Activated CD8-positive, alpha-beta T cell treated with anti-CD3 and anti-CD28 coated beads, Interleukin-2, amount 10 ng/mL, durations not matched to agents 7 days and 5 days (primary cell): ENCODE data around the gene TMEM164. TPM values are rescaled to one million over a fixed set of nuclear protein-coding genes. Genes with fewer than 3 reads are reported as not detected.

Experiments
- ATAC-seq: fragments of 150-1000 bp; cut with Tn5 transposase; one replicate; pipeline ENCODE4 v1.10.0; 2021; ENCODE audit warnings: moderate library complexity
- CTCF ChIA-PET: fragments of 350-600 bp; sonication (Branson Sonifier 250); formaldehyde crosslinking; loops from one replicate; lab custom pipeline; 2021; ENCODE audit warnings: antibody characterized with exemption; lab: Charles Lee
- POLR2A ChIA-PET: fragments of 350-600 bp; sonication (Branson Sonifier 250); formaldehyde crosslinking; loops from one replicate; lab custom pipeline; 2021; ENCODE audit warnings: antibody characterized with exemption; lab: Charles Lee
- DNase-seq: peaks from one replicate; pipeline ENCODE4 v3.0.0-alpha.2; 2020
- H3K27ac Mint-ChIP-seq: one replicate; pipeline ENCODE4 v1.8.0; 2021; ENCODE audit warnings: mild to moderate bottlenecking, mixed read lengths
- H3K27me3 Mint-ChIP-seq: one replicate; pipeline ENCODE4 v1.8.0; 2021; ENCODE audit warnings: low read depth, mixed read lengths
- H3K36me3 Mint-ChIP-seq: one replicate; pipeline ENCODE4 v1.8.0; 2021; ENCODE audit warnings: low read depth, mixed read lengths
- H3K4me1 Mint-ChIP-seq: one replicate; pipeline ENCODE4 v1.8.0; 2021; ENCODE audit warnings: low read depth, mixed read lengths
- H3K4me3 Mint-ChIP-seq: one replicate; pipeline ENCODE4 v1.8.0; 2021; ENCODE audit warnings: mild to moderate bottlenecking, mixed read lengths
- H3K9me3 Mint-ChIP-seq: one replicate; pipeline ENCODE4 v1.8.0; 2022; ENCODE audit warnings: mixed read lengths; ENCODE audit not compliant: insufficient read depth
- total RNA-seq, 2 experiments: library from RNA; stranded (reverse); gene quantifications; one replicate each; pipeline ENCODE4 v1.2.3, GENCODE V29; 2021

TMEM164 gene
- total RNA-seq, 2 experiments from 2014 or later = 17.5 to 24.1 TPM

- DNase-seq (no peak), ATAC-seq (no peak)
- Mint-ChIP-seq H3K27me3 (no peaks in the 10 kb centered on the region), H3K27ac (no peak overlapping the region), H3K36me3 (no peaks in the 10 kb centered on the region), H3K9me3 (no peaks in the 10 kb centered on the region), H3K4me1 (peaks cover 12% of the 10 kb centered on the region), H3K4me3 (no peak overlapping the region)
- ChIA-PET POLR2A (no interaction called here), CTCF (interaction anchor here (1.1 to 10.5 kb wide), 3 partner anchors 15 to 247 kb away, joined by 3 to 162 read pairs (median 79); no protein-coding TSS in a partner anchor)
These were observed 160.0 kb downstream of the TMEM164 start for GRCh38 chrX:110162867-110163266.

DNA sequence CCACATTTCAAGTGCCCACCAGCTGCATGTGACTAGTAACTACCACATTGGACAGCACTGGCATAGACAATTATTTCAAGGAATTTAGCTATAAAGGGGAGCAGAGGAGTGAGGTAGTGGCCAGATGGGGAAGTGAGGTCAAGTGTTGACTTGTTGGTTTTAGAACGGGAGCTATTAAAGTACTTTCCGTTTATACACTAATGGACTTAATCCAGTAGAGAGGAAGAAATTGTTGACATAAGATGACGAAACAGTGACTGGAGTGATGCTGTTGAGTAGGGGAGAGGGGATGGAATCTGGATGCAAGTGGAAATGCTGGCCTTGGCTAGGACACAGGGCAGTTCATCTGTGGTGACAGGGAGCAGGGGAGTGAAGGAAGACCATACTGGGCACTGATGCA, 160.6 kb downstream of the TMEM164 start:
- H3K4me1 Mint-ChIP-seq = peaks cover 12% of the 10 kb centered on the region
- H3K36me3 Mint-ChIP-seq = no peaks in the 10 kb centered on the region
- H3K9me3 Mint-ChIP-seq = no peaks in the 10 kb centered on the region
- ChIA-PET POLR2A (no interaction called here), CTCF (interaction anchor here (1.1 to 10.5 kb wide), 2 partner anchors 16 to 245 kb away, joined by 3 to 79 read pairs; no protein-coding TSS in a partner anchor)
- H3K27ac Mint-ChIP-seq = no peak overlapping the region
- ATAC-seq (no peak), DNase-seq (no peak)
- H3K27me3 Mint-ChIP-seq = no peaks in the 10 kb centered on the region
- no peak overlapping the region for H3K4me3 Mint-ChIP-seq

- ChIA-PET POLR2A (no interaction called here), CTCF (interaction anchor here (0.6 to 2.1 kb wide), 8 partner anchors 11 to 245 kb away, joined by 3 to 9 read pairs (median 3); no protein-coding TSS in a partner anchor)
- DNase-seq (peak; percentile 47), ATAC-seq (peak; percentile 47)
- H3K27ac Mint-ChIP-seq = no peak overlapping the region
- no peak overlapping the region for H3K4me3 Mint-ChIP-seq
- H3K27me3 Mint-ChIP-seq = no peaks in the 10 kb centered on the region
- no peaks in the 10 kb centered on the region for H3K9me3 Mint-ChIP-seq
- H3K4me1 Mint-ChIP-seq = no peaks in the 10 kb centered on the region
- H3K36me3 Mint-ChIP-seq = no peaks in the 10 kb centered on the region
These were observed 165.1 kb downstream of the TMEM164 start for GRCh38 chrX:110167952-110168451.

DNA sequence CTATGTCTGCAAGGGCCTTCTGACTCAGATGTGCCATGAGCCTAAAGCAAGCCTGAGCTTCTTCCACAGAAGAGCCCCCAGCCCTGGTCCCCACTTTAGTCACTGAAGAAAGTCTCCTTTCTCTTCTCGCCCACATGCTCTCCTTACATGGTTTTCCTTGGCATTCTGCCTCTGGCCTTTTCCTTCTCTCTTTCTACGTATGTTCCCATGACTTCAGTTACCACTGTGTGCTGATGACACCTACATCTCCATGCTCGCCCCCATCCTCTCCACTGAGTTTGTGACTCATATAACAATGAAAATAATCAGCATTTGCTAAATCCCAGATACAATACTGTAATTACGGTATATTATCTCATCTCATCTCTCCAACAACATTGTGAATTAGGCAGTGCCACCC, 165.7 kb downstream of the TMEM164 start:
- POLR2A ChIA-PET = no interaction called here
- Mint-ChIP-seq H3K4me3 (no peak overlapping the region), H3K27me3 (no peaks in the 10 kb centered on the region)

GRCh38 chrX:110170029-110170428, 167.1 kb downstream of the TMEM164 start:
- H3K27ac Mint-ChIP-seq = no peak overlapping the region
- no peaks in the 10 kb centered on the region for H3K9me3 Mint-ChIP-seq
- POLR2A ChIA-PET = no interaction called here
- no peak for DNase-seq
- H3K27me3 Mint-ChIP-seq = no peaks in the 10 kb centered on the region
- H3K4me3 Mint-ChIP-seq = no peak overlapping the region
- ATAC-seq = no peak
- CTCF ChIA-PET = interaction anchor here (1.2 to 2.0 kb wide), 2 partner anchors 9 to 241 kb away, joined by 4 to 5 read pairs; no protein-coding TSS in a partner anchor
- H3K36me3 Mint-ChIP-seq = peaks cover 2% of the 10 kb centered on the region
- no peaks in the 10 kb centered on the region for H3K4me1 Mint-ChIP-seq

More for the DNA sequence above, 165.7 kb downstream of the TMEM164 start:
- DNase-seq (no peak), ATAC-seq (no peak)
- CTCF ChIA-PET = interaction anchor here (0.8 to 2.1 kb wide), 5 partner anchors 11 to 244 kb away, joined by 3 to 9 read pairs (median 4); no protein-coding TSS in a partner anchor
- Mint-ChIP-seq H3K27ac (no peak overlapping the region), H3K36me3 (peaks cover under 1% of the 10 kb centered on the region), H3K9me3 (no peaks in the 10 kb centered on the region), H3K4me1 (no peaks in the 10 kb centered on the region)

GRCh38 chrX:110171442-110171841, 168.5 kb downstream of the TMEM164 start:
- ChIA-PET POLR2A (no interaction called here), CTCF (interaction anchor here (1.6 to 2.0 kb wide), 2 partner anchors 11 to 25 kb away, joined by 5 read pairs; no protein-coding TSS in a partner anchor)
- no peak for ATAC-seq
- DNase-seq = no peak
- Mint-ChIP-seq H3K9me3 (no peaks in the 10 kb centered on the region), H3K27me3 (no peaks in the 10 kb centered on the region), H3K4me3 (no peak overlapping the region), H3K36me3 (peaks cover 2% of the 10 kb centered on the region), H3K27ac (no peak overlapping the region), H3K4me1 (no peaks in the 10 kb centered on the region)

GRCh38 chrX:110172215-110172614, 169.3 kb downstream of the TMEM164 start:
- H3K4me1 Mint-ChIP-seq = no peaks in the 10 kb centered on the region
- no peak overlapping the region for H3K4me3 Mint-ChIP-seq
- no peaks in the 10 kb centered on the region for H3K9me3 Mint-ChIP-seq
- ATAC-seq (no peak), DNase-seq (no peak)
- CTCF ChIA-PET = interaction anchor here (1.6 kb wide), 1 partner anchor 26 kb away, joined by 5 read pairs; no protein-coding TSS in a partner anchor
- no peak overlapping the region for H3K27ac Mint-ChIP-seq
- H3K27me3 Mint-ChIP-seq = no peaks in the 10 kb centered on the region
- POLR2A ChIA-PET = no interaction called here
- peaks cover 2% of the 10 kb centered on the region for H3K36me3 Mint-ChIP-seq

DNA sequence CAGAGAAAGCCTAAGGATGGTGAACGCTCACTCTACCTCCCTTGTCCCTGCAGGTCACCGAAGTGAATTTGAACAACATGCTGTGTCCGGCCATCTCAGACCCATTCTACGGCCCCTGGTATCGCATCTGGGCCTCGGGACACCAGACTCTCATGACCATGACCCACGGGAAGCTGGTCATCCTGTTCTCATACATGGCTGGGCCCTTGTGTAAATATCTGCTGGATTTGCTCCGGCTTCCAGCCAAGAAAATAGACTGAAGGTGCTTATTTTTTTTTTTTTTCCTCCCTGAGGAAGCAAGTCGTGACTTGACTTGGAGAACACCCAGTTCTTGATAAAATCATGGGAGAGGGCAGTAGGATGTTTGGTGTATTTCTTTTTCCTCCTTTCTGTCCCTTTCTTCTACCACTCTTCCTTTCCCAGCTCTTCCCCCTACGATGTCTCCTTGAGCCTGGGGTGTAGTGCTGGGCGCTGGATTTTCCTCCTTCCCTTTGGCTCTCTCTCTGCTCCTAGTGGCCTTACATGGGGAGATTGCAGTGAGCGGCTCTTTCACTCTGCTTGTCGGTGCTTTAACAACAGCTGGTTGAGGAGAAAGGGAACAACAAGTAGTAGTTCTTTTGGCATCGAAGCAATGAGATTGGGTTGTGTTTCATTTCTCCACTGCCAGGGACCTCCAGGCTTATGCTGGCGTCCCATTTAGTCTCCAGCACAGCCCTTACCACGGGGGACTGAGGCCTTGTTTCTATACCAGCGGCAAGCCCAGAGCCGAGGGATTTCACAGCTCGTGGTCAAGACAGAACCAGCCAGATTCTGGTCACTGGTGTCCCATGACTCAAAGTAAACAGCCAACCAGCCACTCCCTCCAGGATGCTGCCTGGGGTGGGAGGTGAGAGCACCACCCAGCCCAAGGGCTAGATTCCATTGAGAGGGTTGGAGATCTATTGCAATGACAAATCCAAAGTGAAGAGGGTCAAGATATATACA, 170.6 kb downstream of the TMEM164 start:
- POLR2A ChIA-PET = no interaction called here
- DNase-seq = no peak
- Mint-ChIP-seq H3K4me1 (no peaks in the 10 kb centered on the region), H3K4me3 (no peak overlapping the region), H3K27me3 (no peaks in the 10 kb centered on the region), H3K36me3 (peaks cover 2% of the 10 kb centered on the region), H3K9me3 (no peaks in the 10 kb centered on the region), H3K27ac (no peak overlapping the region)
- CTCF ChIA-PET = interaction anchor here (1.6 kb wide), 1 partner anchor 27 kb away, joined by 5 read pairs; no protein-coding TSS in a partner anchor
- ATAC-seq = no peak

DNA sequence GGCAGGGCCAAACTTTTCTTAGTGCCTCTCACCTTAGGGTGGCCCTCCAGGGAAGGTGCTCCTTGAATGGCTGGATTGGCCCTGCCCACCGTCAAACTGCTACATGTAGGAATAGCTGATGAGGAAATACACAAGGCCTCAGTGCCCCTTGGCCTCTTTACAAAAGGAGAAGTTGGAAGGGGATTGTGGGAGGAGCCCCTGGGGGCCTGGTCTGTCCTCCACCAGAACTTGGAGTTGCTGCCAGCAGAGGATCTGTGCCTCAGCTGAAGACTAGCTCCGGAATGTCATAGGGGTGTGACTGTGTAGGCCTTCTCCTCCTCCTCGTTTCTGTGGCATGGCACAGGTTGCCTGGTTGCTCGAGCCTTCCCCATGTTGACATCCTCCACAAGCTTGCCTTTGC, 172.2 kb downstream of the TMEM164 start:
- Mint-ChIP-seq H3K36me3 (peaks cover 2% of the 10 kb centered on the region), H3K27ac (no peak overlapping the region), H3K27me3 (no peaks in the 10 kb centered on the region), H3K9me3 (no peaks in the 10 kb centered on the region), H3K4me3 (no peak overlapping the region), H3K4me1 (no peaks in the 10 kb centered on the region)
- ChIA-PET POLR2A (no interaction called here), CTCF (no interaction called here)
- DNase-seq = no peak
- ATAC-seq = no peak

DNA sequence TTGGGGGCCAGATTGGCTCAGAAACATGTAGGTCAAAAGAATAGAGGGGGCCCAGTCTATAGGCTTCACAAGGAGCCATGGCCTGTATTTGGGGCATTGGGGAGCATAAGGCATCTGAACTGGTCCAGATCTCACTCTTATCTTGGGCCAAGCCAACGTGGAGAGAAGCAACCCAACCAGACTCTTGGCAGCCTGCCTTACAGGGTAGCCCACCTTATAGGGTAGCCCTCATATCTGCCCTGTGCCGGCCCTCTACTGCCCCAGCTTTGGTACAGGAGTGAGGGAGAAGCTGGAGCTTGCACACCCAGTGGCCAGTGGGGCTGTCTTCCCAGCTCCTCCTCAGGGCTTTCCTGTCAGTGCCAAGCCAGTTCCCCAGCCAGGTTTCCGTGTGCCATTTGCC, 172.8 kb downstream of the TMEM164 start:
- DNase-seq (no peak), ATAC-seq (no peak)
- no peaks in the 10 kb centered on the region for H3K9me3 Mint-ChIP-seq
- H3K4me3 Mint-ChIP-seq = no peak overlapping the region
- no peaks in the 10 kb centered on the region for H3K4me1 Mint-ChIP-seq
- CTCF ChIA-PET = no interaction called here
- H3K36me3 Mint-ChIP-seq = peaks cover 2% of the 10 kb centered on the region
- H3K27ac Mint-ChIP-seq = no peak overlapping the region
- H3K27me3 Mint-ChIP-seq = no peaks in the 10 kb centered on the region
- POLR2A ChIA-PET = no interaction called here

GRCh38 chrX:110178179-110178865, 175.4 kb downstream of the TMEM164 start:
- CTCF ChIA-PET = no interaction called here
- POLR2A ChIA-PET = no interaction called here

More at GRCh38 chrX:110178179-110178865, 175.4 kb downstream of the TMEM164 start:
- Mint-ChIP-seq H3K4me3 (no peak overlapping the region), H3K27ac (no peak overlapping the region), H3K27me3 (no peaks in the 10 kb centered on the region), H3K36me3 (peaks cover 2% of the 10 kb centered on the region), H3K9me3 (no peaks in the 10 kb centered on the region), H3K4me1 (no peaks in the 10 kb centered on the region)
- ATAC-seq = no peak
- no peak for DNase-seq
